ENCODE results near the gene CDH15. TPM values are rescaled to one million over a fixed set of nuclear protein-coding genes. Genes with fewer than 3 reads are reported as not detected.

Gene CDH15
- total RNA-seq, 1 experiment from 2014 or later: 0.46 TPM

DNA sequence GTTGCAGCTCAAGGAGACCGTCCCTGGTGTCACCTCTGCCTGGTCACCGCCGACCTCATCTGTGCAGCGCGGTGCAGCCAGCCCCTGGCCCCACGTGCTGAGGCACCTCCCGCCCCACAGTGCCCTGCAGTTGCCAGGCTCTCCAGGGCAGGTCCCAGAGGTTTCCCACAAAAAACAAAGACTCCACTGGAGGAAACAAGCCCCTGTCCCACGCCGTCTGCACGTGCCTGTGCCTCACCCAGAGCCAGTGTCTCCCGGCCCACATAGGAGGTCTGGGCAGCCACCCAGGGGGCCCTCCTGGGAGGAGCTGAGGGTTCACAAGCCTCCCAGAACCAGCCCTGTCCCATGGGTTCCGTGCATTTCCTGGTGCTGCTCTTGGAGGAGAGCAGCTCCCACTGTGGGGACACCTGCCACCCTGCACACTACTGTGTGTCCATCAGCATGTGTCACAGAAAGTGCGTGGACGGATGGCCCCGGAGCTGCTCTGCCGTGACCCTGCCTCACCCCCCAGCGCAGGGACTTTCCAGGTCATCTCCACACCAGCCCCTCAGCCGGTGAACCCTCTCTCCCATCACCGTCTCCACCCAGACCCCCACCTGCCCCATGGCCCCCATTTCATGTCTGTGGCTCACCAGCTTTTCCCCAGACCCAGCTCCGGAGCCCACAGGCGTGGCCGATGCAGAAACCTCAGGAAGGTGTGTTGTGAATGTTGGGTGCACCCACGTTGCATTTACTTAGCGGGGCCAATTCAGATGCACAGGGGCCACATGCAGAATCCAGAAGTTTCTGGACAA lies 17.0 kb upstream of the CDH15 start:
- Mint-ChIP-seq H3K27ac (no peak overlapping the region), H3K9me3 (peaks cover 19% of the 10 kb centered on the region), H3K4me3 (no peak overlapping the region), H3K36me3 (peaks cover 26% of the 10 kb centered on the region), H3K4me1 (no peaks in the 10 kb centered on the region), H3K27me3 (ENCODE audit: low read depth) (peaks cover 5% of the 10 kb centered on the region)
- ChIA-PET POLR2A (no interaction called here), CTCF (interaction anchor here (2.3 kb wide), 1 partner anchor 13 kb away, joined by 13 read pairs; no protein-coding TSS in a partner anchor)
- no peak for DNase-seq (ENCODE audit: low spot score)
- no peak for ATAC-seq
- TF ChIP-seq SMAD3 (CRISPR knock-in tag; IDR thresholded peaks at IDR 0.05; ENCODE audit: borderline replicate concordance): no peak
- no peak for TF ChIP-seq ZNF425 (CRISPR knock-in tag; conservative IDR thresholded peaks at IDR 0.05)
- TF ChIP-seq, protein P1, sequence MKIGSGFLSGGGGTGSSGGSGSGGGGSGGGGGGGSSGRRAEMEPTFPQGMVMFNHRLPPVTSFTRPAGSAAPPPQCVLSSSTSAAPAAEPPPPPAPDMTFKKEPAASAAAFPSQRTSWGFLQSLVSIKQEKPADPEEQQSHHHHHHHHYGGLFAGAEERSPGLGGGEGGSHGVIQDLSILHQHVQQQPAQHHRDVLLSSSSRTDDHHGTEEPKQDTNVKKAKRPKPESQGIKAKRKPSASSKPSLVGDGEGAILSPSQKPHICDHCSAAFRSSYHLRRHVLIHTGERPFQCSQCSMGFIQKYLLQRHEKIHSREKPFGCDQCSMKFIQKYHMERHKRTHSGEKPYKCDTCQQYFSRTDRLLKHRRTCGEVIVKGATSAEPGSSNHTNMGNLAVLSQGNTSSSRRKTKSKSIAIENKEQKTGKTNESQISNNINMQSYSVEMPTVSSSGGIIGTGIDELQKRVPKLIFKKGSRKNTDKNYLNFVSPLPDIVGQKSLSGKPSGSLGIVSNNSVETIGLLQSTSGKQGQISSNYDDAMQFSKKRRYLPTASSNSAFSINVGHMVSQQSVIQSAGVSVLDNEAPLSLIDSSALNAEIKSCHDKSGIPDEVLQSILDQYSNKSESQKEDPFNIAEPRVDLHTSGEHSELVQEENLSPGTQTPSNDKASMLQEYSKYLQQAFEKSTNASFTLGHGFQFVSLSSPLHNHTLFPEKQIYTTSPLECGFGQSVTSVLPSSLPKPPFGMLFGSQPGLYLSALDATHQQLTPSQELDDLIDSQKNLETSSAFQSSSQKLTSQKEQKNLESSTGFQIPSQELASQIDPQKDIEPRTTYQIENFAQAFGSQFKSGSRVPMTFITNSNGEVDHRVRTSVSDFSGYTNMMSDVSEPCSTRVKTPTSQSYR (CRISPR knock-in tag; IDR thresholded peaks at IDR 0.05): no peak

DNA sequence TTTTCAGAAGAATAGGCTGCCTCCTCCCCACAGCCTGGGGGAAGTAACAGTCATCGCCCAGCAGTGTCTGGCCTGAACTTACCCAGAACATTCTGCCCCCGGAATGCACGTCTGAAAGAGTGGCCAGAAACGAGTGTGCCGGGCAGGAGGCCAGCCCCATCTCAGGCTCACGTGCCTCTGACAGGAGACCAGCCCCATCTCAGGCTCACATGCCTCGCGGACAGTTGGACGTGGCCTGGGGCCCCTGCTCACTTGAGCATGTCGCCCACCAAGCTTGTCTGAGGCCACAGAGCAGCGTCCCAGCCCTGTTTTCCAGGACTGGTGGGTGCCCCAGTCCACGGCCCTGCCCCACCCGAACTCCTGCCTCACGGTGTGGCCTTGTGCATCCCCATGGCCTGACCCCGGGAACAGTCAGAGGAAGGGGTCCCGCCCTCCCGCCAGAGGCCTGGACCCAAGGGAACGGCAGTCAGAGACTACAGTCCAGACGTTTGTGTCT lies 16.3 kb upstream of the CDH15 start:
- CTCF ChIA-PET: interaction anchor here (2.3 kb wide), 1 partner anchor 12 kb away, joined by 13 read pairs; no protein-coding TSS in a partner anchor
- H3K27ac Mint-ChIP-seq: no peak overlapping the region
- TF ChIP-seq ZNF671 (CRISPR knock-in tag; IDR thresholded peaks at IDR 0.05) (no peak), JUN (CRISPR knock-in tag; IDR thresholded peaks at IDR 0.05) (no peak), RORB (CRISPR knock-in tag; IDR thresholded peaks at IDR 0.05) (no peak), GTF2I (CRISPR knock-in tag; conservative IDR thresholded peaks at IDR 0.05) (no peak), ZNF425 (CRISPR knock-in tag; conservative IDR thresholded peaks at IDR 0.05) (no peak), ZNF416 (CRISPR knock-in tag; IDR thresholded peaks at IDR 0.05) (no peak), FOXP1 (CRISPR knock-in tag; IDR thresholded peaks at IDR 0.05; ENCODE audit: borderline replicate concordance) (no peak), E2F5 (CRISPR knock-in tag; IDR thresholded peaks at IDR 0.05) (no peak), ZNF396 (CRISPR knock-in tag; IDR thresholded peaks at IDR 0.05; ENCODE audit: borderline replicate concordance) (no peak), ZNF121 (CRISPR knock-in tag; IDR thresholded peaks at IDR 0.05) (no peak)
- TF ChIP-seq, protein P2, sequence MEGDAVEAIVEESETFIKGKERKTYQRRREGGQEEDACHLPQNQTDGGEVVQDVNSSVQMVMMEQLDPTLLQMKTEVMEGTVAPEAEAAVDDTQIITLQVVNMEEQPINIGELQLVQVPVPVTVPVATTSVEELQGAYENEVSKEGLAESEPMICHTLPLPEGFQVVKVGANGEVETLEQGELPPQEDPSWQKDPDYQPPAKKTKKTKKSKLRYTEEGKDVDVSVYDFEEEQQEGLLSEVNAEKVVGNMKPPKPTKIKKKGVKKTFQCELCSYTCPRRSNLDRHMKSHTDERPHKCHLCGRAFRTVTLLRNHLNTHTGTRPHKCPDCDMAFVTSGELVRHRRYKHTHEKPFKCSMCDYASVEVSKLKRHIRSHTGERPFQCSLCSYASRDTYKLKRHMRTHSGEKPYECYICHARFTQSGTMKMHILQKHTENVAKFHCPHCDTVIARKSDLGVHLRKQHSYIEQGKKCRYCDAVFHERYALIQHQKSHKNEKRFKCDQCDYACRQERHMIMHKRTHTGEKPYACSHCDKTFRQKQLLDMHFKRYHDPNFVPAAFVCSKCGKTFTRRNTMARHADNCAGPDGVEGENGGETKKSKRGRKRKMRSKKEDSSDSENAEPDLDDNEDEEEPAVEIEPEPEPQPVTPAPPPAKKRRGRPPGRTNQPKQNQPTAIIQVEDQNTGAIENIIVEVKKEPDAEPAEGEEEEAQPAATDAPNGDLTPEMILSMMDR (IDR thresholded peaks at IDR 0.05): no peak

More for the DNA sequence above, 16.3 kb upstream of the CDH15 start:
- peaks cover 17% of the 10 kb centered on the region for H3K9me3 Mint-ChIP-seq
- peaks cover 5% of the 10 kb centered on the region for H3K27me3 Mint-ChIP-seq (ENCODE audit: low read depth)
- POLR2A ChIA-PET: no interaction called here
- peaks cover 19% of the 10 kb centered on the region for H3K36me3 Mint-ChIP-seq
- no peak for DNase-seq (ENCODE audit: low spot score)
- H3K4me3 Mint-ChIP-seq: no peak overlapping the region
- no peak for ATAC-seq
- H3K4me1 Mint-ChIP-seq: no peaks in the 10 kb centered on the region

Measured in WTC11 (cell line).